Keratinocyte (primary cell): ENCODE results near the gene HOXC9. TPM values are rescaled to one million over a fixed set of nuclear protein-coding genes. Genes with fewer than 3 reads are reported as not detected.

Source experiments
- DNase-seq: peaks from one replicate; pipeline ENCODE4 v3.0.0-alpha.2; 2011; ENCODE audit warnings: low read depth, missing footprints, low spot score
- FAIRE-seq: peaks from 2 replicates; lab custom pipeline; 2011; peaks lifted over from hg19 to GRCh38; lab: Jason Lieb, UNC
- H2AFZ ChIP-seq: 2 replicates; pipeline ENCODE4 v1.6.0; 2012; ENCODE audit warnings: low read length, control low read depth, inconsistent platforms; ENCODE audit not compliant: control insufficient read depth
- H3K27ac ChIP-seq: 2 replicates; pipeline ENCODE4 v1.5.1; 2011; ENCODE audit warnings: low read length; ENCODE audit not compliant: control insufficient read depth, insufficient read depth
- H3K27me3 ChIP-seq: 3 replicates; pipeline ENCODE4 v1.6.0; 2011; ENCODE audit warnings: low read length; ENCODE audit not compliant: control insufficient read depth, insufficient read depth; ENCODE audit errors: extremely low read depth
- H3K36me3 ChIP-seq, 2 experiments: 2 replicates in 1 of 2; 3 replicates in 1 of 2; pipeline ENCODE4 v1.5.1; 2011; ENCODE audit warnings: low read length in 2 of 2, mild to moderate bottlenecking in 1 of 2; ENCODE audit not compliant: control insufficient read depth in 2 of 2, insufficient read depth in 2 of 2; ENCODE audit errors: extremely low read depth in 1 of 2
- H3K4me1 ChIP-seq: 3 replicates; pipeline ENCODE4 v1.5.1; 2011; ENCODE audit warnings: low read length; ENCODE audit not compliant: control insufficient read depth, insufficient read depth; ENCODE audit errors: extremely low read depth
- H3K4me2 ChIP-seq: 3 replicates; pipeline ENCODE4 v1.6.0; 2011; ENCODE audit warnings: low read depth, low read length; ENCODE audit not compliant: control insufficient read depth, insufficient read depth; ENCODE audit errors: extremely low read depth
- H3K4me3 ChIP-seq, 3 experiments: fragments of 200-600 bp in 1 of 3; sonication (generic) in 1 of 3; 2 replicates in 2 of 3; 3 replicates in 1 of 3; pipeline ENCODE4 v1.5.1; 2011 to 2016; ENCODE audit warnings: low read length in 3 of 3, mild to moderate bottlenecking in 3 of 3, control low read depth in 2 of 3, inconsistent platforms in 1 of 3, low read depth in 1 of 3, mixed read lengths in 1 of 3, mixed run types in 1 of 3, moderate library complexity in 1 of 3; ENCODE audit not compliant: control insufficient read depth in 2 of 3, insufficient read depth in 2 of 3; ENCODE audit errors: extremely low read depth in 1 of 3
- H3K79me2 ChIP-seq: 2 replicates; pipeline ENCODE4 v1.6.0; 2012; ENCODE audit warnings: low read length; ENCODE audit not compliant: control insufficient read depth, insufficient read depth
- H3K9ac ChIP-seq: 3 replicates; pipeline ENCODE4 v1.6.0; 2011; ENCODE audit warnings: low read length; ENCODE audit not compliant: control insufficient read depth, insufficient read depth; ENCODE audit errors: extremely low read depth
- H3K9me1 ChIP-seq: 3 replicates; pipeline ENCODE4 v1.6.0; 2011; ENCODE audit warnings: low read length; ENCODE audit not compliant: control insufficient read depth, insufficient read depth; ENCODE audit errors: extremely low read depth
- H3K9me3 ChIP-seq: 2 replicates; pipeline ENCODE4 v1.5.1; 2012; ENCODE audit warnings: low read depth, low read length; ENCODE audit not compliant: control insufficient read depth
- H4K20me1 ChIP-seq: 3 replicates; pipeline ENCODE4 v1.6.0; 2011; ENCODE audit warnings: low read length; ENCODE audit not compliant: control insufficient read depth, insufficient read depth; ENCODE audit errors: extremely low read depth
- CTCF ChIP-seq, 3 experiments: IDR thresholded peaks in 1 of 3; conservative IDR thresholded peaks in 1 of 3; optimal IDR thresholded peaks in 1 of 3; 2 replicates in 2 of 3; 3 replicates in 1 of 3; pipeline versions ENCODE3 to v1.5.1; 2011; ENCODE audit warnings: low read length in 3 of 3, mild to moderate bottlenecking in 3 of 3, moderate library complexity in 2 of 3, control low read depth in 1 of 3, inconsistent platforms in 1 of 3; ENCODE audit not compliant: insufficient read depth in 2 of 3; ENCODE audit errors: extremely low read depth in 1 of 3
- EZH2 ChIP-seq: IDR thresholded peaks from one replicate; pipeline ENCODE4 v1.6.1; 2012; ENCODE audit warnings: inconsistent platforms, mild to moderate bottlenecking, low read length, moderate library complexity
- dilution Hi-C: fragments of 300-500 bp; cut with MboI; formaldehyde crosslinking; loops from one replicate; pipeline ENCODE4 v1.7.0; 2020; ENCODE audit warnings: low sequenced_read_pairs; ENCODE audit not compliant: extremely low pct_ligation_motif_present
- polyA plus RNA-seq, 5 experiments: library from polyadenylated mRNA; depleted of rRNA in 3 of 5; stranded (reverse) in 3 of 5; stranded (forward) in 1 of 5; unstranded in 1 of 5; fragments of >200 nt; gene quantifications; 1 replicate in 1 of 5; 2 replicates in 3 of 5; 3 replicates in 1 of 5; pipeline versions ENCODE4 v1.2.1 to v1.2.3, GENCODE V29; 2011 to 2012; ENCODE audit warnings: missing spikeins in 2 of 5, low read depth in 1 of 5, low replicate concordance in 1 of 5

The HOXC9 gene
- polyA plus RNA-seq, 1 donor (not counting 4 experiments of a cell fraction or from before 2014, with no cell fraction given), result 1.8 TPM

- peak overlapping the region; percentile 21 to 82 (median 74) for H3K4me3 ChIP-seq
- no peaks in the 10 kb centered on the region for H4K20me1 ChIP-seq
- peaks cover 82% of the 10 kb centered on the region for H3K79me2 ChIP-seq
- H3K36me3 ChIP-seq, result no peaks in the 10 kb centered on the region
- peak overlapping the region; percentile 98 for H3K27ac ChIP-seq
- peak overlapping the region; percentile 98 for H3K9ac ChIP-seq
- no peaks in the 10 kb centered on the region for H3K27me3 ChIP-seq
- H3K4me2 ChIP-seq, result peak overlapping the region; percentile 96
- H3K4me1 ChIP-seq, result peaks cover 71% of the 10 kb centered on the region
- peak overlapping the region; percentile 31 for H2AFZ ChIP-seq
- no peaks in the 10 kb centered on the region for H3K9me1 ChIP-seq
- DNase-seq (no peak), FAIRE-seq (peak; percentile 9)
- dilution Hi-C loops, result no loop called here
- peak; percentile 50 to 68 (median 62) for TF ChIP-seq CTCF (optimal IDR thresholded peaks at IDR 0.05 in 1 of 3, IDR thresholded peaks at IDR 0.05 in 1 of 3, conservative IDR thresholded peaks at IDR 0.05 in 1 of 3; ENCODE audit: extremely low read depth in 1 of 3, insufficient read depth in 2 of 3, low read length in 3 of 3)
- no peak for TF ChIP-seq EZH2
- H3K9me3 ChIP-seq, result no peaks in the 10 kb centered on the region
These were observed 21.6 kb downstream of the HOXC9 start for GRCh38 chr12:54021432-54022013.

GRCh38 chr12:54022960-54023884 is 23.3 kb downstream of the HOXC9 start:
- Histone ChIP-seq H3K36me3 (no peaks in the 10 kb centered on the region), H3K27ac (peak overlapping the region; percentile 98), H3K4me1 (peaks cover 78% of the 10 kb centered on the region), H4K20me1 (no peaks in the 10 kb centered on the region), H3K79me2 (peaks cover 91% of the 10 kb centered on the region), H3K27me3 (no peaks in the 10 kb centered on the region), H3K9me3 (no peaks in the 10 kb centered on the region), H3K4me3 (peak overlapping the region in 2 of 3 experiments; percentile 55 to 63), H3K9me1 (no peaks in the 10 kb centered on the region), H3K4me2 (peak overlapping the region; percentile 98), H2AFZ (no peak overlapping the region), H3K9ac (peak overlapping the region; percentile 71)
- no peak for DNase-seq
- dilution Hi-C loops, result no loop called here
- peak; percentile 39 for FAIRE-seq
- TF ChIP-seq CTCF (optimal IDR thresholded peaks at IDR 0.05 in 1 of 3, IDR thresholded peaks at IDR 0.05 in 1 of 3, conservative IDR thresholded peaks at IDR 0.05 in 1 of 3; ENCODE audit: extremely low read depth in 1 of 3, insufficient read depth in 2 of 3, low read length in 3 of 3) (no peak), EZH2 (no peak)
